ENCODE results near the gene FBXW8.

Gene FBXW8

DNA sequence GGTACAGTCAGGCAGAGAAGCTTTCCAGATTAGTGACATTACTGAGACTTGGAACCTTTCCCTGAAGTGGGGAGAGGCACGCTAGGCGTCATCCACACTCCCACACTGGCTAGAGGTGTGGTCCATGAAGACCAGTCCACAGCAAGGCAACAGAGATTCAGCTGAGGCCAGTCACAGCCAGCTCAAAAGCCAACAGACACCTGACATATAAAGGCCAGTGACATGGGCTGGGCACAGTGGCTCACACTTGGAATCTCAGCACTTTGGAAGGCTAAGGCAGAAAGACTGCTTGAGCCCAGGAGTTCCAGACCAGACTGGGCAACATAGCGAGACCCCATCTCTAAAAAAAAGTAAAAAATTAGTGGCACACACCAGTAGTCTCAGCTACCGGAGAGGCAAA is 40.4 kb upstream of the FBXW8 start:
- TF ChIP-seq, protein P1, sequence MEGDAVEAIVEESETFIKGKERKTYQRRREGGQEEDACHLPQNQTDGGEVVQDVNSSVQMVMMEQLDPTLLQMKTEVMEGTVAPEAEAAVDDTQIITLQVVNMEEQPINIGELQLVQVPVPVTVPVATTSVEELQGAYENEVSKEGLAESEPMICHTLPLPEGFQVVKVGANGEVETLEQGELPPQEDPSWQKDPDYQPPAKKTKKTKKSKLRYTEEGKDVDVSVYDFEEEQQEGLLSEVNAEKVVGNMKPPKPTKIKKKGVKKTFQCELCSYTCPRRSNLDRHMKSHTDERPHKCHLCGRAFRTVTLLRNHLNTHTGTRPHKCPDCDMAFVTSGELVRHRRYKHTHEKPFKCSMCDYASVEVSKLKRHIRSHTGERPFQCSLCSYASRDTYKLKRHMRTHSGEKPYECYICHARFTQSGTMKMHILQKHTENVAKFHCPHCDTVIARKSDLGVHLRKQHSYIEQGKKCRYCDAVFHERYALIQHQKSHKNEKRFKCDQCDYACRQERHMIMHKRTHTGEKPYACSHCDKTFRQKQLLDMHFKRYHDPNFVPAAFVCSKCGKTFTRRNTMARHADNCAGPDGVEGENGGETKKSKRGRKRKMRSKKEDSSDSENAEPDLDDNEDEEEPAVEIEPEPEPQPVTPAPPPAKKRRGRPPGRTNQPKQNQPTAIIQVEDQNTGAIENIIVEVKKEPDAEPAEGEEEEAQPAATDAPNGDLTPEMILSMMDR (IDR thresholded peaks at IDR 0.05; ENCODE audit: insufficient read depth, missing control alignments) = no peak
- FAIRE-seq = no peak
- no peak for DNase-seq (ENCODE audit: insufficient read length, low spot score)

DNA sequence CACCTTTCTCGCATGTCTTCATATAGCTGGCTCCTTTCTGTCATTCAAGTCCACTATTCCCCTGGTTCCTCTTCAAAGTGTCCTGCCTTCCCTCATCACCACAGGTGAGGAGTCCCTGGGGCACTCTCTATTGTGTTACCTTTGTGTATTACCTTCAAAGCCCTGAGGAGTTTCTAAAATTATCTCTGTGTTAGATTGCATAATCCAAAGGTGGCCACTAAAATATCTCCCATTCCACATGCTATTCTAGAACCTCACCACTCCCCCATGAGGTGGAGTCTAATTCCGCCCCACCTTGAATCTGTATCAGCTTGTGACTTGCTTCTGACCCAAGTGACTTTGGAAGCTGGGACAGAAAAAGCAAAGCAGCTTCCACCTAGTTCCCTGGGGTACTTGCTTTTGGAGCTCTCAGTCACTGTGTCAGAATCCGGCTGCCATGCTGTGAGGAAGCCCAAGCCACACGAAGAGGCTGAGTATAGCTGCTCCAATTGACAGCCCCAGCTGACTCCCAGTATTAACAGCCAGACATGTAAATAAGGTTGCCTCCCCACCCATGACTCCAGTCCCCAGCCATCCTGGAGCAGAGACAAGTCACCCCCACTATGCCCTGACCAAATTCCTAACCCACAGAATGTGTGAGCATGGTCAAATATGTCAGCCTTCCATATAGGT is 36.3 kb upstream of the FBXW8 start:
- TF ChIP-seq, protein P1 (IDR thresholded peaks at IDR 0.05; ENCODE audit: insufficient read depth, missing control alignments) = no peak
- DNase-seq (ENCODE audit: insufficient read length, low spot score) (no peak), FAIRE-seq (no peak)

DNA sequence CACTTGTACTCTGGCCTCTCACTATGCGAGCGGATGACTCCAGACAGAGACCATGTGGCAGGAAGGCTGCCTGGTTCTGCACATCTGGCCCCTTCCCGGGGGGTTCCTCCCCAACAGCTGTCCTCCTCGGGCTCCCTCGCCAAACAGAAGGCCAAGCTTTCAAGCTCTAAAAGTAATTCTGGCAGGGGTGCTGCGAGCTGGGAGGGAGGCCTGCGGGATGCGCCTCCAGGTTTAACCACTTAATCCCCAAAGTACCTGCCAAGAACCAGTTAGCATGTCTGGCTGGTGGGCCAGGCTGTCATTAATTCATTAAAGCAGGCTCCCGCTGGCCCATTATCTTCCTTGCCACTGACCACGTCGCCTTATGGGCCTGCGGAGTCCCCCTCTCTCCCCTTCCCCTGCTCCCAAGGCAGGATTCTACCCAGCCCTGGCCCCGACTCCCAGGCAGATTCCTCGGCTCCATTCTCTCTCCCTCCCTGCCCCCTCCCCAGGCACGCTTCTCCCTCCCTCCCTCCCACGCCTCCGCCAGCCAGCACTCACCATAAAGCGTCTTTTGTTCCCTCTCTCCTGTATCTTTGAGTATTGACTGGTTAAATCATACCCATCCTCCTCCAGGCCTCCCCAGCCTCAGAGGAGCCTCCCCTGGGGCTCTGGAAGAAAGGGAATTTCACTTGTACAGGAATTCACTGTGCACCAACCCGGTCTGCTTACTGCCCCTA is 34.4 kb upstream of the FBXW8 start:
- no peak for FAIRE-seq
- TF ChIP-seq, protein P1 (IDR thresholded peaks at IDR 0.05; ENCODE audit: insufficient read depth, missing control alignments) = no peak
- no peak for DNase-seq (ENCODE audit: insufficient read length, low spot score)

DNA sequence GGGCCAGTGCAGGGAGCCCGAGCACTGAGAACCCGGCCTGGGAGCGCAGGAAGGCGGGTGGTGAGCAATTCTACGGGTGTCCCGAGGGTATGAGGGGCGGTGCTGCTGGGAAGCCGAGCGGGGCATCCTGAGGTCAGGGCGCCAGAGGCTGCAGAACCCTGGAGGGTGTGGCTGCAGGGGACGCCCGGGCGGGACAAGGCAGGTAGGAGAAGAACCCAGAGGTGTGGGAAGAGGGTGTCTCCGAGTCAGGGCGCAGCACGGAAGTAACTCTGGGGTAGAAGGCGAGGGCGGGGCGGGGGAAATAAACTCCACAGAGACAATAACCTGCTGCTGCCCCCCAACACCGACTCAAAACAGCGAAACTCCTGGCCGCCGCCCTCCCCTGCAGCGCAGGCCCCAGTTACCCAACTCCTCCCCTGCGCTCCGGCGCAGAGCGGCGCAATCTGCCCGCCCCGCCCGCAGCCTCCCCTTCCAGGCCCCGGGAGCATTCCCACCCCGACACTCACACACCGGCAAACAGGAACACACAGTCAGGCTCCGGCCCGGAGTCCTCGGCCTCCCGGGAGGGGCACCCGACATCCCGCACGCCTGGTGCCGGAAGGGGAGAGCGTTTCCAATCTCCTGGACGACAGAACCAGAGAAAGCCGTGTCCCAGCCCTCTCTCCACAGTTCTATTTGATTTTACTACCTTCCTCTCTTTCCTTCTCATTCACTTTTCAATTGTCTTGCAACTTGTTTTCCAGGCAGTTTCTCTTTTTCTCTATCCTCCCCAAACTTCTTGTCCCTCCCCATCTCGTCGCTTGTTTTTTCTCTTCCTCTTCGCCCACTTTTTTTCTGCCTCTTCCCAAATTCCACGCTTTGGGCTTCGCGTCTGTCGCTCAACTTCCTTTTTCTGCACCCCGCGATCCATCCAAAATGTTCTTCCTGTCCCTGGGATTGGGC is 31.9 kb upstream of the FBXW8 start:
- TF ChIP-seq, protein P1 (IDR thresholded peaks at IDR 0.05; ENCODE audit: insufficient read depth, missing control alignments) = no peak
- DNase-seq (ENCODE audit: insufficient read length, low spot score) (no peak), FAIRE-seq (no peak)

DNA sequence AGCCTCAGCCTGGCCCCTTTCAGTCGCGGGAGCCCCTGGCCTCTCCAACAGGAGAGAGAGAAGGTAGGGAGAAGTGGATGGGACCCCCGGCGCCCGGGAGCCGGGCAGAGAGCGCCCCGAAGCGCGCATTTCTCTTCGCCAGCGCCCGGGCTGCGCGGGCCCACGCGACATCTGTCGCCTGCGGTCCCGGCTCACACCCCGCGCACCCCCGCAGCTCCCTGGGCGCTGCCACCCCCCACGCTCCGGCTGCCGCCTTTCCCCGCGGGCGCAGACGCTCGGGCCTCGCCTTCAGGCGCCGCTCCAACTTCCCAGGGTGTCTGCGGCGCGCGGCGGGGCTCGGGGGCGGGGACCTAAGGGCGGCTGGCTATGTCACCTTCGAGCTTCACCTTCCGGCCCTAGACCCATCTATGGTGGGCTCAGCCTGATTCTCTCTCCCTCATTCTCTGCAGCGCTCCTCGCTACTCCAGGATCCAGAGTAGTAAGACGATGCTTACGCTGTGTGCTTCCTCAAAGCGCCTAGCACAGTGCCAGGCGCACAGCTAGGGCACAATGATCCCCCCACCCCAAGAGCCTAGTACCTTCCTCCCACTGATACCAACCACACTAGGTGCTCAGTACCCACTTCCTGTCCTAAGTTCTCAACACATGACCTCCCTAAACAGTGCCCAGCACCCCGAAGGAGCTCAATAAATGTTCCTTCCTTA is 31.1 kb upstream of the FBXW8 start:
- no peak for FAIRE-seq
- DNase-seq (ENCODE audit: insufficient read length, low spot score) = no peak
- TF ChIP-seq, protein P1 (IDR thresholded peaks at IDR 0.05; ENCODE audit: insufficient read depth, missing control alignments) = no peak

DNA sequence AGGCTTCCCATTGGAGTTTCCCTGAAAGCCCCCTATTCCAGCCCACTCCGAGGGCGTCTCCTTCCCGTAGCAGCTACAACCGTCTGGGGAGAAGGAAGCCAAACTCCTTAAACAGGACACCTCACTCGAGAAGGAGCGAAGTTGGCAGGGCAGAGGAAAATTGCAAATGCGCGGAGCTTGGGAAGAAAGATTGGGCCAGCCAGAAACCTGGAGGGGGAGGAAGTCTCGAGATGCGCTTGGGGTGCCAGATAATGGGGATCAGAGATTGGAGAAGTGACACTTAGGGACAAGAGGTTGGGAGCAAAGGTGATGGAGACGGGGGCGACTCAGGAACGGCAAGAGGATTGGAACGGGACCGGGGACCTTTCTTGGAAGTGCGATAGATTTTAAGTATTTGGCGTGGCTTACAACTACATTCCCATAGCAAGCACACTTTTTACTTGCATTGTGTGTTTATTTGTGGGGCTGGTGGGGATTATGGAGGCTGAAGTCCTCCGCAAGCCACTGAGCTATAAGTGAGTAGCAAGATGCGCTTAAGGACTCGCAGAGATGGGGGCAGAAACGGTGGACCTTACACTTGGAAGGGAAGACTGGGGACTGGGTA is 30.4 kb upstream of the FBXW8 start:
- TF ChIP-seq, protein P1 (IDR thresholded peaks at IDR 0.05; ENCODE audit: insufficient read depth, missing control alignments) = no peak
- no peak for DNase-seq (ENCODE audit: insufficient read length, low spot score)
- FAIRE-seq = no peak

All from D721Med (cell line).